DOHH2 (cell line): ENCODE measurements around the gene PPT2.

Experiments
- EZH2phosphoT487 ChIP-seq: fragments of 200-600 bp; sonication (generic); IDR thresholded peaks from 2 replicates; pipeline ENCODE4 v1.6.1; 2017; ENCODE audit warnings: borderline replicate concordance, mild to moderate bottlenecking, antibody characterized with exemption, low read length, moderate library complexity, mixed read lengths
- TF ChIP-seq, protein P1 (sequence below): fragments of 200-600 bp; sonication (generic); IDR thresholded peaks from one replicate; pipeline ENCODE4 v1.5.1; 2014; ENCODE audit warnings: antibody characterized with exemption, mild to moderate bottlenecking, low read depth, low read length; ENCODE audit not compliant: poor library complexity, severe bottlenecking

- TF ChIP-seq, protein P1, sequence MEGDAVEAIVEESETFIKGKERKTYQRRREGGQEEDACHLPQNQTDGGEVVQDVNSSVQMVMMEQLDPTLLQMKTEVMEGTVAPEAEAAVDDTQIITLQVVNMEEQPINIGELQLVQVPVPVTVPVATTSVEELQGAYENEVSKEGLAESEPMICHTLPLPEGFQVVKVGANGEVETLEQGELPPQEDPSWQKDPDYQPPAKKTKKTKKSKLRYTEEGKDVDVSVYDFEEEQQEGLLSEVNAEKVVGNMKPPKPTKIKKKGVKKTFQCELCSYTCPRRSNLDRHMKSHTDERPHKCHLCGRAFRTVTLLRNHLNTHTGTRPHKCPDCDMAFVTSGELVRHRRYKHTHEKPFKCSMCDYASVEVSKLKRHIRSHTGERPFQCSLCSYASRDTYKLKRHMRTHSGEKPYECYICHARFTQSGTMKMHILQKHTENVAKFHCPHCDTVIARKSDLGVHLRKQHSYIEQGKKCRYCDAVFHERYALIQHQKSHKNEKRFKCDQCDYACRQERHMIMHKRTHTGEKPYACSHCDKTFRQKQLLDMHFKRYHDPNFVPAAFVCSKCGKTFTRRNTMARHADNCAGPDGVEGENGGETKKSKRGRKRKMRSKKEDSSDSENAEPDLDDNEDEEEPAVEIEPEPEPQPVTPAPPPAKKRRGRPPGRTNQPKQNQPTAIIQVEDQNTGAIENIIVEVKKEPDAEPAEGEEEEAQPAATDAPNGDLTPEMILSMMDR: no peak
- no peak for TF ChIP-seq EZH2phosphoT487
Observed at GRCh38 chr6:32173051-32173727, 19.2 kb downstream of the PPT2 start.
